Activated T-helper 17 cell treated with anti-CD3 and anti-CD28 coated beads, Interleukin-2, amount 50 U/mL, for 72 hours (primary cell): ENCODE data around the gene PDC. TPM values are rescaled to one million over a fixed set of nuclear protein-coding genes. Genes with fewer than 3 reads are reported as not detected.

Experiments
- ATAC-seq: fragments of 150-1000 bp; cut with Tn5 transposase; replicated peaks from 2 replicates; pipeline ENCODE4 v1.10.0; 2021; ENCODE audit warnings: mild to moderate bottlenecking, moderate library complexity
- H3K27ac Mint-ChIP-seq: one replicate; pipeline ENCODE4 v1.8.0; 2022; ENCODE audit warnings: mixed read lengths
- H3K27me3 Mint-ChIP-seq: one replicate; pipeline ENCODE4 v1.8.0; 2022; ENCODE audit warnings: mixed read lengths
- H3K36me3 Mint-ChIP-seq: one replicate; pipeline ENCODE4 v1.8.0; 2022; ENCODE audit warnings: low read depth, mild to moderate bottlenecking, mixed read lengths
- H3K4me1 Mint-ChIP-seq: one replicate; pipeline ENCODE4 v1.8.0; 2022; ENCODE audit warnings: mixed read lengths
- H3K4me3 Mint-ChIP-seq: one replicate; pipeline ENCODE4 v1.8.0; 2022; ENCODE audit warnings: mild to moderate bottlenecking, mixed read lengths
- H3K9me3 Mint-ChIP-seq: one replicate; pipeline ENCODE4 v1.8.0; 2022; ENCODE audit warnings: mixed read lengths
- total RNA-seq, 2 donors: library from RNA; stranded (reverse); gene quantifications; one replicate each; pipeline ENCODE4 v1.2.3, GENCODE V29; 2022

Gene PDC
- total RNA-seq, 2 donors from 2014 or later = not detected

- ATAC-seq = peak; percentile 40
- Mint-ChIP-seq H3K27ac (no peak overlapping the region), H3K4me1 (peaks cover 11% of the 10 kb centered on the region), H3K27me3 (no peaks in the 10 kb centered on the region), H3K9me3 (no peaks in the 10 kb centered on the region), H3K4me3 (no peak overlapping the region), H3K36me3 (no peaks in the 10 kb centered on the region)
Measured at GRCh38 chr1:186442651-186443375, 18.1 kb downstream of the PDC start.

GRCh38 chr1:186440584-186440983 lies 20.3 kb downstream of the PDC start:
- peak; percentile 44 for ATAC-seq
- Mint-ChIP-seq H3K9me3 (no peaks in the 10 kb centered on the region), H3K4me1 (peaks cover 11% of the 10 kb centered on the region), H3K27me3 (no peaks in the 10 kb centered on the region), H3K36me3 (no peaks in the 10 kb centered on the region), H3K27ac (no peak overlapping the region), H3K4me3 (no peak overlapping the region)

GRCh38 chr1:186438567-186438966 lies 22.3 kb downstream of the PDC start:
- Mint-ChIP-seq H3K4me3 (no peak overlapping the region), H3K36me3 (no peaks in the 10 kb centered on the region), H3K4me1 (peaks cover 11% of the 10 kb centered on the region), H3K27me3 (no peaks in the 10 kb centered on the region), H3K9me3 (no peaks in the 10 kb centered on the region), H3K27ac (no peak overlapping the region)
- no peak for ATAC-seq

- H3K4me1 Mint-ChIP-seq = no peaks in the 10 kb centered on the region
- H3K9me3 Mint-ChIP-seq = no peaks in the 10 kb centered on the region
- H3K4me3 Mint-ChIP-seq = no peak overlapping the region
- no peak overlapping the region for H3K27ac Mint-ChIP-seq
- no peaks in the 10 kb centered on the region for H3K27me3 Mint-ChIP-seq
- no peaks in the 10 kb centered on the region for H3K36me3 Mint-ChIP-seq
- no peak for ATAC-seq
Measured at GRCh38 chr1:186435336-186435735, 25.6 kb downstream of the PDC start.

- Mint-ChIP-seq H3K27me3 (no peaks in the 10 kb centered on the region), H3K4me1 (no peaks in the 10 kb centered on the region), H3K36me3 (no peaks in the 10 kb centered on the region), H3K4me3 (no peak overlapping the region), H3K9me3 (no peaks in the 10 kb centered on the region), H3K27ac (no peak overlapping the region)
- ATAC-seq = no peak
Measured at GRCh38 chr1:186429017-186429416, 31.9 kb downstream of the PDC start.

- Mint-ChIP-seq H3K27me3 (no peaks in the 10 kb centered on the region), H3K36me3 (no peaks in the 10 kb centered on the region), H3K27ac (no peak overlapping the region), H3K4me1 (no peaks in the 10 kb centered on the region), H3K9me3 (no peaks in the 10 kb centered on the region), H3K4me3 (no peak overlapping the region)
- no peak for ATAC-seq
Measured at GRCh38 chr1:186426118-186426517, 34.8 kb downstream of the PDC start.

- H3K4me1 Mint-ChIP-seq = peaks cover 9% of the 10 kb centered on the region
Measured at GRCh38 chr1:186424539-186424938, 36.4 kb downstream of the PDC start.

GRCh38 chr1:186421446-186421845 lies 39.5 kb downstream of the PDC start:
- Mint-ChIP-seq H3K4me3 (no peak overlapping the region), H3K36me3 (peaks cover 34% of the 10 kb centered on the region), H3K27ac (no peak overlapping the region), H3K27me3 (no peaks in the 10 kb centered on the region), H3K9me3 (no peaks in the 10 kb centered on the region), H3K4me1 (peaks cover 9% of the 10 kb centered on the region)
- no peak for ATAC-seq

More at GRCh38 chr1:186424539-186424938, 36.4 kb downstream of the PDC start:
- Mint-ChIP-seq H3K4me3 (no peak overlapping the region), H3K36me3 (peaks cover 13% of the 10 kb centered on the region), H3K27me3 (no peaks in the 10 kb centered on the region), H3K27ac (no peak overlapping the region), H3K9me3 (no peaks in the 10 kb centered on the region)
- ATAC-seq = no peak

GRCh38 chr1:186420923-186421322 lies 40.0 kb downstream of the PDC start:
- Mint-ChIP-seq H3K9me3 (no peaks in the 10 kb centered on the region), H3K36me3 (peaks cover 34% of the 10 kb centered on the region), H3K27ac (peak overlapping the region; percentile 72), H3K27me3 (no peaks in the 10 kb centered on the region), H3K4me1 (peaks cover 9% of the 10 kb centered on the region), H3K4me3 (no peak overlapping the region)
- ATAC-seq = no peak

- no peak for ATAC-seq
- peak overlapping the region; percentile 72 for H3K27ac Mint-ChIP-seq
- no peaks in the 10 kb centered on the region for H3K27me3 Mint-ChIP-seq
- H3K36me3 Mint-ChIP-seq = peaks cover 34% of the 10 kb centered on the region
- peaks cover 9% of the 10 kb centered on the region for H3K4me1 Mint-ChIP-seq
- H3K4me3 Mint-ChIP-seq = no peak overlapping the region
- no peaks in the 10 kb centered on the region for H3K9me3 Mint-ChIP-seq
Measured at GRCh38 chr1:186420311-186420710, 40.6 kb downstream of the PDC start.

- no peak for ATAC-seq
- Mint-ChIP-seq H3K27me3 (no peaks in the 10 kb centered on the region), H3K9me3 (no peaks in the 10 kb centered on the region), H3K27ac (no peak overlapping the region), H3K4me3 (no peak overlapping the region), H3K4me1 (peaks cover 9% of the 10 kb centered on the region), H3K36me3 (peaks cover 38% of the 10 kb centered on the region)
Measured at GRCh38 chr1:186418503-186418902, 42.4 kb downstream of the PDC start.

GRCh38 chr1:186413319-186413718 lies 47.6 kb downstream of the PDC start:
- ATAC-seq = no peak
- no peak overlapping the region for H3K27ac Mint-ChIP-seq
- H3K4me1 Mint-ChIP-seq = no peaks in the 10 kb centered on the region
- peaks cover 33% of the 10 kb centered on the region for H3K36me3 Mint-ChIP-seq
- no peaks in the 10 kb centered on the region for H3K27me3 Mint-ChIP-seq
- H3K4me3 Mint-ChIP-seq = no peak overlapping the region
- H3K9me3 Mint-ChIP-seq = no peaks in the 10 kb centered on the region

- H3K36me3 Mint-ChIP-seq = peaks cover 66% of the 10 kb centered on the region
- no peak for ATAC-seq
- no peaks in the 10 kb centered on the region for H3K9me3 Mint-ChIP-seq
- H3K27ac Mint-ChIP-seq = no peak overlapping the region
- H3K4me3 Mint-ChIP-seq = no peak overlapping the region
- H3K4me1 Mint-ChIP-seq = no peaks in the 10 kb centered on the region
- no peaks in the 10 kb centered on the region for H3K27me3 Mint-ChIP-seq
Measured at GRCh38 chr1:186409091-186409490, 51.8 kb downstream of the PDC start.

- H3K36me3 Mint-ChIP-seq = peaks cover 82% of the 10 kb centered on the region
- no peaks in the 10 kb centered on the region for H3K27me3 Mint-ChIP-seq
- no peaks in the 10 kb centered on the region for H3K9me3 Mint-ChIP-seq
- H3K4me3 Mint-ChIP-seq = no peak overlapping the region
- no peaks in the 10 kb centered on the region for H3K4me1 Mint-ChIP-seq
- peak; percentile 50 for ATAC-seq
- no peak overlapping the region for H3K27ac Mint-ChIP-seq
Measured at GRCh38 chr1:186404454-186405051, 56.4 kb downstream of the PDC start.

- ATAC-seq = no peak
- H3K9me3 Mint-ChIP-seq = no peaks in the 10 kb centered on the region
- H3K4me1 Mint-ChIP-seq = no peaks in the 10 kb centered on the region
Measured at GRCh38 chr1:186403632-186404031, 57.3 kb downstream of the PDC start.

More at GRCh38 chr1:186403632-186404031, 57.3 kb downstream of the PDC start:
- peaks cover 87% of the 10 kb centered on the region for H3K36me3 Mint-ChIP-seq
- H3K27me3 Mint-ChIP-seq = no peaks in the 10 kb centered on the region
- no peak overlapping the region for H3K4me3 Mint-ChIP-seq
- no peak overlapping the region for H3K27ac Mint-ChIP-seq
